ES-I3 (cell line): Measurements from ENCODE around the gene MVP.

ENCODE experiments used
- H3K36me3 ChIP-seq: 2 replicates; pipeline ENCODE4 v1.6.1; 2013; ENCODE audit warnings: mild to moderate bottlenecking, low read length, control low read depth, moderate library complexity; ENCODE audit not compliant: insufficient read depth
- H3K4me1 ChIP-seq: 2 replicates; pipeline ENCODE4 v1.6.1; 2013; ENCODE audit warnings: mild to moderate bottlenecking, control low read depth, low read length; ENCODE audit not compliant: insufficient read depth
- H3K9ac ChIP-seq: 2 replicates; pipeline ENCODE4 v1.6.1; 2013; ENCODE audit warnings: low read depth, mild to moderate bottlenecking, low read length, moderate library complexity
- H3K9me3 ChIP-seq: 2 replicates; pipeline ENCODE4 v1.6.1; 2013; ENCODE audit warnings: mild to moderate bottlenecking, low read length, moderate library complexity; ENCODE audit not compliant: control insufficient read depth, insufficient read depth

MVP gene

DNA sequence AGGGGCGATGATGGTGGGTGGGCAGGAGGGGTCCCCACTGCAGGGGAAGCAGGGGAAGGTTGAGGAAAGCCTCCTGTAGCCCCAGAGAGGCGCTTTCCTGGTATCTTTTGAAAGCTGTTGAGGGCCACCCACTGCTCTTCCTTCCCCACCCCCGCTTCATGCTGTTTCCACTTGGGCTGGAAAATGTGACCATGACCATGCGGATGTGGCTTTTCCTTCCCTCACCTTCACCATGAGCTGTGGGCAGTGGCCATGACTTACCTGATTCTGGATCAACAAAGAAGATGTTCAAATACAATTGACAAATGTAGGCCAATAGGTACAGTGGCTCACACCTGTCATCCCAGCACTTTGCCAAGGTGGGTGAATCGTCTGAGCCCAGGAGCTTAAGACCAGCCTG is 13.8 kb downstream of the MVP start:
- H3K9me3 ChIP-seq: no peaks in the 10 kb centered on the region
- H3K9ac ChIP-seq: no peak overlapping the region
- H3K36me3 ChIP-seq: no peaks in the 10 kb centered on the region; the same call in 1 of the 2 replicates
- H3K4me1 ChIP-seq: no peaks in the 10 kb centered on the region

DNA sequence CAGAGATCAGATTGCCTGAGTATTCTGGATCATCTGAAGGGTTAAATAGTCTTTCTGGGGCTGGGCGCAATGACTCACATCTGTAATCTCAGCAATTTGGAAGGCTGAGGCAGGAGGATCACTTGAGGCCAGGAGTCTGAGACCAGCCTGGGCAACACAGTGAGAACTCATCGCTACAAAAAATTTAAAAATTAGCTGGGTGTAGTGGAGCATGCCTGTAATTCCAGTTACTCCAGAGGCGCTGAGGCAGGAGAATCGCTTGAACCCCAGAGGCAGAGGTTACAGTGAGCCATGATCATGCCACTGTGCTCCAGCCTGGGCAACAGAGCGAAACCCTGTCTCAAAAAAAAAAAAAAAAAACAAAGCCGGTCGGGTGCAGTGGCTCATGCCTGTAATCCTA is 15.7 kb downstream of the MVP start:
- no peaks in the 10 kb centered on the region for H3K4me1 ChIP-seq
- H3K36me3 ChIP-seq: no peaks in the 10 kb centered on the region; the same call in 1 of the 2 replicates
- no peaks in the 10 kb centered on the region for H3K9me3 ChIP-seq
- no peak overlapping the region for H3K9ac ChIP-seq

DNA sequence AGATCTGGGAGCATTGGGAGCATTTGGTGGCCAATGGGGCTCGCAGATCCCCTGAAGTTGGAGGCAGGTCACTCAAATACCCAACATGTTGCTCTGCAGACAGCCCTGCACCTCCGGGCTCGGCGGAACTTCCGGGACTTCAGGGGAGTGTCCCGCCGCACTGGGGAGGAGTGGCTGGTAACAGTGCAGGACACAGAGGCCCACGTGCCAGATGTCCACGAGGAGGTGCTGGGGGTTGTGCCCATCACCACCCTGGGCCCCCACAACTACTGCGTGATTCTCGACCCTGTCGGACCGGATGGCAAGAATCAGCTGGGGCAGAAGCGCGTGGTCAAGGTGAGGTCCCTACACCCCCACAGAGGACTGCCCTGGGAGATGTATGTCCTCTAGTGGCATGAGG is 16.4 kb downstream of the MVP start:
- H3K36me3 ChIP-seq: no peaks in the 10 kb centered on the region; the same call in 1 of the 2 replicates
- no peak overlapping the region for H3K9ac ChIP-seq
- no peaks in the 10 kb centered on the region for H3K4me1 ChIP-seq
- no peaks in the 10 kb centered on the region for H3K9me3 ChIP-seq

DNA sequence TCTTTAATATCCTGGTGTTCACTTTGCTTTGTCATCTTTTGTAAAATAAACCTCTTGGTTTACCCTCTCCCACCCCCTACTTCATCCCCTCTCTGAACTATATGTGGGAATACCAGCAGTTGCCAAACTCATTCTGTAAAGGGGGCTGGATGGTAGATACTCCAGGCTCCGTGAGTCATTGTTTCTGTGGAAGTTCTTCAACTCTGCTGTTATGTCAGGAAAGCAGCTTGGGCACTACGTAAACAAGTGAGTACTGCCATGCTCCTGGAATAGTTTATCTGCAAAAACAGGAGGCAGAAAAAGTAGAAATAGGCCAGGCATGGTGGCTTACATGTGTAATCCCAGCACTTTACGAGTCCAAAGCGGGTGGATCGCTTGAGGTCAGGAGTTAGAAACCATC is 17.6 kb downstream of the MVP start:
- no peaks in the 10 kb centered on the region; the same call in 1 of the 2 replicates for H3K36me3 ChIP-seq
- no peaks in the 10 kb centered on the region for H3K9me3 ChIP-seq
- no peaks in the 10 kb centered on the region for H3K4me1 ChIP-seq
- H3K9ac ChIP-seq: no peak overlapping the region

DNA sequence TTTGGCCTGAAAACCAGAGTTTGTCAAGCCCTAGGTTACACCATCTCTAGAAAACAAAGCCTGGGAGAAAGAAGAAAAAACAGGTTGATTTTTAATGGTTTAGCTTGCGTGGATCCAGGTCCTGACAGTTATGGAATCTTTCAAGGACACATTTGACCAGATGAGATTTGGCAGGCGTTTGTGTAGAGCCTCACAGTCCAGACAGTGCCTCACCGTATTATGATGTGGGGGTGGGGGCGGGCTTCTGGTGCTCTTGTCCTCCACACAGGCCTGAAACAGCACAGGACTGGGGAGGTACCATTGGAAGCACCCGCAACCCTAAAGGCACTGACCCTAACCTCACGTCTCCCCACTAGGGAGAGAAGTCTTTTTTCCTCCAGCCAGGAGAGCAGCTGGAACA is 19.6 kb downstream of the MVP start:
- no peaks in the 10 kb centered on the region for H3K36me3 ChIP-seq
- H3K9me3 ChIP-seq: no peaks in the 10 kb centered on the region
- no peaks in the 10 kb centered on the region for H3K4me1 ChIP-seq
- H3K9ac ChIP-seq: no peak overlapping the region

DNA sequence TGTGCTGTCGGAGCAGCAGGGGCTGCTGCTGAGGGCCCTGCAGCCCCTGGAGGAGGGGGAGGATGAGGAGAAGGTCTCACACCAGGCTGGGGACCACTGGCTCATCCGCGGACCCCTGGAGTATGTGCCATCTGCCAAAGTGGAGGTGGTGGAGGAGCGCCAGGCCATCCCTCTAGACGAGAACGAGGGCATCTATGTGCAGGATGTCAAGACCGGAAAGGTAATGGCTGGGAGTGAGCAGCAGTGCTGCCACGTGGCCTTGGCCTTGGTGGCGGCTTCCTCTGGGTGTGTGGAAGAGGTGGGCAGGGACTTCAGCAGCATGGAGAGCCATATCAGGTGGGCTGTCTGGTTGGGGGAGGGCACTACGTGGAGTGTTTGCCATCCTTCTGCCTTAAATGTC is 20.0 kb downstream of the MVP start:
- Histone ChIP-seq H3K36me3 (no peaks in the 10 kb centered on the region), H3K4me1 (no peaks in the 10 kb centered on the region), H3K9me3 (no peaks in the 10 kb centered on the region), H3K9ac (no peak overlapping the region)

DNA sequence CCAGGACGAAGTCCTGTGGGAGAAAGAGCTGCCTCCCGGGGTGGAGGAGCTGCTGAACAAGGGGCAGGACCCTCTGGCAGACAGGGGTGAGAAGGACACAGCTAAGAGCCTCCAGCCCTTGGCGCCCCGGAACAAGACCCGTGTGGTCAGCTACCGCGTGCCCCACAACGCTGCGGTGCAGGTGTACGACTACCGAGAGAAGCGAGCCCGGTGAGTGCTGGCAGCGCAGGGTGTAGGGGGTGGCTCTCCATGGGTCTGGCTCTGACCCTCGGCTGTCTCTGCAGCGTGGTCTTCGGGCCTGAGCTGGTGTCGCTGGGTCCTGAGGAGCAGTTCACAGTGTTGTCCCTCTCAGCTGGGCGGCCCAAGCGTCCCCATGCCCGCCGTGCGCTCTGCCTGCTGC is 21.4 kb downstream of the MVP start:
- H3K4me1 ChIP-seq: no peaks in the 10 kb centered on the region
- H3K36me3 ChIP-seq: no peaks in the 10 kb centered on the region
- no peak overlapping the region for H3K9ac ChIP-seq

DNA sequence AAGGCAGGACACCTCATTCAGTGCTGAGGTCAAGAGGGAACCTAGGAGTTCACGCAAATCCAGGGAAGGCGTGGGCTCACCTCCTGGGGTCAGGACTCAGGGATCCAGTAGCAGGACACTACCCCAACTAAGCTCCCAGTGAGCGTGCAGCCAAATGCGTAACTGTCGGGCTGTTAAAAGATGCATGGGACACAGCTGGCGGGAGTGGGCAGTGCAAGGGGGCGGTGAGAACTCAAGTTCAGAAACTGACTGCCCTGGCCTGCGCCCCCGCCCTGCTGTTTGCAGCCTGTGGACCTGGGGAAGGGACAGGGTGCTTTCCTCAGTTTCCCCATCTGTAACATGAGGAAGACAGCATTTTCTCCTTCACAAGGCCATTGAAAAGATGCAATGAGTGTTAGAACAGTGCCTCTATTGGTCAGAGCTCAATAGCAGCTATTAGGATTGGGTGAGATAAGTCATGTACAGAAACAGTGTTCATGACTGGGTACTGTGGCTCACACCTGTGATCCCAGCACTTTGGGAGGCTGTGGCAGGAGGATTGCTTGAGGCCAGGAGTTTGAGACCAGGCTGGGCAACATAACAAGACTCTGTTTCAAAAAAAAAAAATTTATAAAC is 22.6 kb downstream of the MVP start:
- no peak overlapping the region for H3K9ac ChIP-seq
- H3K4me1 ChIP-seq: no peaks in the 10 kb centered on the region
- H3K36me3 ChIP-seq: no peaks in the 10 kb centered on the region
- no peaks in the 10 kb centered on the region for H3K9me3 ChIP-seq

More for the DNA sequence above, 21.4 kb downstream of the MVP start:
- no peaks in the 10 kb centered on the region for H3K9me3 ChIP-seq

DNA sequence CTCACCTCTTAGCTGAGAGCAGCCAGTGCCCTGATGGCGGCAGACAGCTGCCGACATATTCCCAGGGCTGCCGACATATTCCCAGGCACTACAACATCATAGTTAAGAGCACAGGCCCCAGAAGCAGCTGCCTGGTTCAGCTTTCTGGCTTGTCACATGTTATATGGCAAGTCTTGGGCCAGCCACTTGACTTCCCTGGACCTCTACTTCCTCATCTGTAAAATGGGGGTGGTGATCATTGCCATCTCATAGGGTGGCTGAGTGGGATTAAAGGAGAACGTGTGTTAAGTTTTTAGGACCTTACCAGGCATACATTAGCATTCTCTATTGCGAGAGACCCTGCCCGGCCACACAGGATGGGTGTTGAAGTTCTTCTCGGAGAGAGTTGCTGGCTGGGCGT is 23.7 kb downstream of the MVP start:
- Histone ChIP-seq H3K4me1 (no peaks in the 10 kb centered on the region), H3K36me3 (no peaks in the 10 kb centered on the region), H3K9ac (no peak overlapping the region), H3K9me3 (no peaks in the 10 kb centered on the region)

DNA sequence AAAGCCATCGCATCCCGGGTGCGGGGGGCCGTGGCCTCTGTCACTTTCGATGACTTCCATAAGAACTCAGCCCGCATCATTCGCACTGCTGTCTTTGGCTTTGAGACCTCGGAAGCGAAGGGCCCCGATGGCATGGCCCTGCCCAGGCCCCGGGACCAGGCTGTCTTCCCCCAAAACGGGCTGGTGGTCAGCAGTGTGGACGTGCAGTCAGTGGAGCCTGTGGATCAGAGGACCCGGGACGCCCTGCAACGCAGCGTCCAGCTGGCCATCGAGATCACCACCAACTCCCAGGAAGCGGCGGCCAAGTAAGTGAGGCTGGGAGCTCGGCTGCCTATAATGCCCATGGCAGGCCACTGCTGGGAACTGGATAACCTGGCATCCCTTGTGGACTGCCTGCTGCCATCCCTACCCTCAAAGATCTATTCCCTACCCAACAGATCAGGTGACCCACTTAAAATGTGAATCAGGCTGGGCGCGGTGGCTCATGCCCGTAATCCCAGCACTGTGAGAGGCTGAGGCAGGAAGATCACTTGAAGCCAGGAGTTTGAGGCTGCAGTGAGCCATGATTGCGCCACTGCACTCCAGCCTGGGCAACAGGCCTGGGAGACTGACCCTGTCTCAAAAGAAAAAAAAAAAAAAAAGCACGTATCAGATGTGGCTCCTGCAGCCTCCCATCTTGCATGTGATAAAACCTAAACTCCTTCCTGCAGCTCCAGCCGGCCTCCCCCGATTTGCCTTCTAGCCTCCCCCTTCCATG is 24.5 kb downstream of the MVP start:
- no peak overlapping the region for H3K9ac ChIP-seq
- no peaks in the 10 kb centered on the region for H3K36me3 ChIP-seq
- H3K4me1 ChIP-seq: peaks cover 7% of the 10 kb centered on the region; the same call in 1 of the 2 replicates
- H3K9me3 ChIP-seq: no peaks in the 10 kb centered on the region

DNA sequence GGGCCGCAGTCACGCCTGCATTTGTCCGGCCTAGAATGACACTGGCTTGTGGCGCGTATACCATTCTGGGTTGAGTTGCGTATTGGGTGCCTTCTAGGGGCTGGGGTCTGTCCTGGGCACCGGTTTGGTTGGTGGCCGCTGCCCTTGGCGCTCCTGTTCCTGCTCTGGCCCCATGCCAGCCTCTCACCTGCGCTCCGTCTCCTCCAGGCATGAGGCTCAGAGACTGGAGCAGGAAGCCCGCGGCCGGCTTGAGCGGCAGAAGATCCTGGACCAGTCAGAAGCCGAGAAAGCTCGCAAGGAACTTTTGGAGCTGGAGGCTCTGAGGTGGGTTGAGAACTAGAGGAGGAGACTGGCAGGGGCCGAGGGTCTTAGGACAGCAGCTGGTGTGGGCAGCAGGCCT is 25.4 kb downstream of the MVP start:
- no peak overlapping the region for H3K9ac ChIP-seq
- no peaks in the 10 kb centered on the region for H3K9me3 ChIP-seq
- H3K4me1 ChIP-seq: peaks cover 7% of the 10 kb centered on the region; the same call in 1 of the 2 replicates
- H3K36me3 ChIP-seq: no peaks in the 10 kb centered on the region

DNA sequence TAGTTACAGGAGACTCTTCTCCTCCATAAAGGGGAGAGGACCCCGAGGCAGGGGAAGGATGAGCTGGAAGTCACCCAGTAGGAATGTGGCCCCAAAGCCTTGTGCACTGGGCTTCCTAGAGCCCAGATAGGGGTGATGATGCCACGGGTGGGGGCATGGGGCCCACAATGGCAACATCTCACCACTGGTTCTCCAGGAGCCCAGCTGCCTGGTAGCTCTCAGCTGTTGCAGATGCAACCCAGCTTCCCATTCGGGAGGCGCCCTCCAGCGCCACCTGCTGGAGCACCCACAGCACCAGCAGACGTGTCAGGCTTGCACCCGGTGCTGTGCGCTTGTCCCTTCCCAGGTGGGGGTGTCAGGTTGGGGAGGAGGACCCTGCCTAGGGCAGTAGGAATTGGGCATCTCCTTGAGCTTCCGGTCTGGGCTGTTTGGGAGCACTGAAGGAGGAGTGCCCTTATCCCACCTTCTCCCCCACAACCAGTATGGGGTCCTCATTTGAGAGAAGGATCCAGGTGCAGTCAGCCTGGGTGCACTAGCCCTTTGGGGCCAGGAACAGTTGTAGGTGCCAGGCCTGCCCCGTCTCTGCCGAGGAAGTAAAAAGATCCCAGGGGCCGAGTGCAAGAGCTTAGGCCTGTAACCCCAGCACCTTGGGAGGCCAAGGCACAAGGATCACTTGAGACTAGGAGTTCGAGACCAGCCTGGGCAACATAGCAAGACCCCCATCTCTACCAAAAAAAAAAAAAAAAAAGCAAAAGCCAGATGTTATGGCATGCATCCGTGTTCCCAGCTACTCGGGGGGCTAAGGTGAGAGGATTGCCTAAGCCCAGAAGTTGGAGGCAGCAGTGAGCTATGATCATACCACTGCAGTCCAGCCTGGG is 28.4 kb downstream of the MVP start:
- no peaks in the 10 kb centered on the region for H3K36me3 ChIP-seq
- H3K9me3 ChIP-seq: no peaks in the 10 kb centered on the region
- no peak overlapping the region for H3K9ac ChIP-seq
- peaks cover 7% of the 10 kb centered on the region; the same call in 1 of the 2 replicates for H3K4me1 ChIP-seq

DNA sequence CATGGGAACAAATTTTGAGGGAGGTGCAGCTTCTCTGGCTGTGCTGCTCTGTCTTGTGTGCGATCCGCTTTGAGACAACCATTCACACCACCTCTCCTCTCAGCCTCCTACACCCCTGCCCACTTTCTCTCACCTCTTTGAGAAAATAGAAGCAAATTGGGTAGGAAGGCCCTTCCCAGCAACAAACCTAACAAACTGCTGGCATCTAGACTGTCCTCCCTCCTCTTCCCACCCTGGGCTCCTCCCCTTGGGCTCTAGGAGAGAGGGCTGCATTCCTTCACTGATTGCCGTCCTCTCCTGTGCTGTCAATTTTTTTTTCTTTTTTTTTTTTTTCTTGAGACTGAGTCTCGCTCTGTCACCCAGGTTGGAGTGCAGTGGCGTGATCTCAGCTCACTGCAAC is 29.2 kb downstream of the MVP start:
- Histone ChIP-seq H3K36me3 (no peaks in the 10 kb centered on the region), H3K9me3 (no peaks in the 10 kb centered on the region), H3K4me1 (peaks cover 7% of the 10 kb centered on the region; the same call in 1 of the 2 replicates), H3K9ac (no peak overlapping the region)

DNA sequence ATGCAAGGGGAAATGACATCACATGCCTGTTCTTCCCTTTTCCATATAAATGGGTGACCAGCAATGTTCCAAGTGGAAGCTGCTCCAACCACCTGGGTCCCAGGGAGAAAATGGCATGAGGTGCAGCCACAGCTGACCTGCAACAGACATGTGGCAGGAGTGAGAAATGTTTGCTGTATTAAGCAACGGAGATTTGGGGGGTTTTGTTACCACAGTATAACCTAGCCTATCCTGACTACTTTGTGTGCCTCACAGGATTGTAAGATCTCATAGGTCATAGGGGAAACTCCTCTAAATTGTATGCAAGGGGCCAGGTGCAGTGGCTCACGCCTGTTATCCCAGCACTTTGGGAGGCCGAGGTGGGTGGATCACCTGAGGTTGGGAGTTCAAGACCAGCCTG is 30.7 kb downstream of the MVP start:
- H3K36me3 ChIP-seq: no peaks in the 10 kb centered on the region
- no peaks in the 10 kb centered on the region for H3K9me3 ChIP-seq
- H3K4me1 ChIP-seq: peaks cover 7% of the 10 kb centered on the region; the same call in 1 of the 2 replicates
- no peak overlapping the region for H3K9ac ChIP-seq
